Karpas-422 (cell line): ENCODE measurements around the gene CADPS. TPM values are rescaled to one million over a fixed set of nuclear protein-coding genes. Genes with fewer than 3 reads are reported as not detected.

Experiments
- DNase-seq: peaks from one replicate; pipeline ENCODE4 v3.0.0-alpha.2; 2015
- H2AFZ ChIP-seq: fragments of 200-600 bp; sonication (generic); 2 replicates; pipeline ENCODE4 v1.6.1; 2014; ENCODE audit warnings: antibody characterized with exemption, low read length, mixed read lengths
- H3K27ac ChIP-seq: fragments of 200-600 bp; sonication (generic); 2 replicates; pipeline ENCODE4 v1.5.1; 2014; ENCODE audit warnings: mild to moderate bottlenecking, low read length, moderate library complexity
- H3K27me3 ChIP-seq: fragments of 200-600 bp; sonication (generic); 2 replicates; pipeline ENCODE4 v1.6.1; 2014; ENCODE audit warnings: low read length, mixed read lengths
- H3K36me3 ChIP-seq: fragments of 200-600 bp; sonication (generic); 2 replicates; pipeline ENCODE4 v1.6.1; 2014; ENCODE audit warnings: low read length, mixed read lengths; ENCODE audit not compliant: insufficient read depth
- H3K4me1 ChIP-seq: fragments of 200-600 bp; sonication (generic); 2 replicates; pipeline ENCODE4 v1.6.1; 2014; ENCODE audit warnings: mild to moderate bottlenecking, low read length, mixed read lengths
- H3K4me2 ChIP-seq: fragments of 200-600 bp; sonication (generic); 2 replicates; pipeline ENCODE4 v1.6.1; 2014; ENCODE audit warnings: low read length, low read depth, mild to moderate bottlenecking; ENCODE audit not compliant: poor library complexity, severe bottlenecking
- H3K4me3 ChIP-seq: fragments of 200-600 bp; sonication (generic); 2 replicates; pipeline ENCODE4 v1.5.1; 2014; ENCODE audit warnings: mild to moderate bottlenecking, antibody characterized with exemption, low read length, mixed read lengths
- H3K79me2 ChIP-seq: fragments of 200-600 bp; sonication (generic); 2 replicates; pipeline ENCODE4 v1.6.1; 2014; ENCODE audit warnings: mild to moderate bottlenecking, low read length, mixed read lengths
- H3K9ac ChIP-seq: fragments of 200-600 bp; sonication (generic); 2 replicates; pipeline ENCODE4 v1.6.0; 2014; ENCODE audit warnings: low read length
- H3K9me2 ChIP-seq: fragments of 200-600 bp; sonication (generic), shearing (Covaris generic); replicated peaks from 2 replicates; pipeline ENCODE4 v1.6.0; 2014; ENCODE audit warnings: mild to moderate bottlenecking, low read length, moderate library complexity; ENCODE audit not compliant: insufficient read depth
- H3K9me3 ChIP-seq: fragments of 300-700, 200-600 bp; sonication (generic); 2 replicates; pipeline ENCODE4 v1.6.1; 2014; ENCODE audit warnings: low read length, mixed read lengths
- H4K20me1 ChIP-seq: fragments of 200-600 bp; sonication (generic); 2 replicates; pipeline ENCODE4 v1.6.1; 2014; ENCODE audit warnings: mild to moderate bottlenecking, antibody characterized with exemption, low read length, low read depth; ENCODE audit not compliant: insufficient read depth
- total RNA-seq: library from RNA; depleted of rRNA; stranded (reverse); fragments of >200 nt; shearing (Covaris generic); gene quantifications from 2 replicates; pipeline ENCODE4 v1.2.3, GENCODE V29; 2014; ENCODE audit warnings: low replicate concordance

Gene CADPS
- total RNA-seq, 1 experiment from 2014 or later, result 1.9 TPM

- Histone ChIP-seq H3K9me3 (no peaks in the 10 kb centered on the region), H3K27me3 (no peaks in the 10 kb centered on the region), H3K4me1 (peaks cover 6% of the 10 kb centered on the region; the same call in 1 of the 2 replicates), H3K4me3 (no peak overlapping the region), H4K20me1 (no peaks in the 10 kb centered on the region), H3K36me3 (no peaks in the 10 kb centered on the region), H3K9me2 (no peaks in the 10 kb centered on the region), H2AFZ (no peak overlapping the region), H3K9ac (no peak overlapping the region), H3K4me2 (no peak overlapping the region), H3K79me2 (no peaks in the 10 kb centered on the region), H3K27ac (no peak overlapping the region)
- peak; percentile 49 for DNase-seq
These were observed 11.6 kb downstream of the CADPS start for GRCh38 chr3:62863648-62864047.

GRCh38 chr3:62859203-62859791, 15.9 kb downstream of the CADPS start:
- H3K36me3 ChIP-seq, result no peaks in the 10 kb centered on the region
- H3K27me3 ChIP-seq, result no peaks in the 10 kb centered on the region
- no peak overlapping the region for H3K4me2 ChIP-seq
- H3K4me1 ChIP-seq, result peaks cover 6% of the 10 kb centered on the region; the same call in 1 of the 2 replicates
- no peak overlapping the region for H3K27ac ChIP-seq
- H2AFZ ChIP-seq, result no peak overlapping the region
- no peaks in the 10 kb centered on the region for H3K79me2 ChIP-seq
- no peaks in the 10 kb centered on the region for H3K9me3 ChIP-seq
- no peaks in the 10 kb centered on the region for H3K9me2 ChIP-seq
- H3K4me3 ChIP-seq, result no peak overlapping the region
- H4K20me1 ChIP-seq, result no peaks in the 10 kb centered on the region
- no peak overlapping the region for H3K9ac ChIP-seq
- DNase-seq, result no peak

GRCh38 chr3:62845996-62846395, 29.2 kb downstream of the CADPS start:
- no peak for DNase-seq
- H2AFZ ChIP-seq, result no peak overlapping the region

GRCh38 chr3:62843508-62843907, 31.7 kb downstream of the CADPS start:
- no peaks in the 10 kb centered on the region for H3K9me2 ChIP-seq
- no peak overlapping the region for H3K27ac ChIP-seq
- no peaks in the 10 kb centered on the region for H3K36me3 ChIP-seq
- H3K27me3 ChIP-seq, result no peaks in the 10 kb centered on the region
- no peaks in the 10 kb centered on the region for H3K4me1 ChIP-seq
- no peaks in the 10 kb centered on the region for H3K9me3 ChIP-seq
- no peak overlapping the region for H2AFZ ChIP-seq
- H3K9ac ChIP-seq, result no peak overlapping the region
- H4K20me1 ChIP-seq, result no peaks in the 10 kb centered on the region
- no peak overlapping the region for H3K4me2 ChIP-seq
- no peak overlapping the region for H3K4me3 ChIP-seq
- H3K79me2 ChIP-seq, result no peaks in the 10 kb centered on the region
- DNase-seq, result no peak

More at GRCh38 chr3:62845996-62846395, 29.2 kb downstream of the CADPS start:
- Histone ChIP-seq H3K4me2 (no peak overlapping the region), H3K27me3 (no peaks in the 10 kb centered on the region), H4K20me1 (no peaks in the 10 kb centered on the region), H3K9ac (no peak overlapping the region), H3K4me3 (no peak overlapping the region), H3K36me3 (no peaks in the 10 kb centered on the region), H3K9me2 (no peaks in the 10 kb centered on the region), H3K4me1 (no peaks in the 10 kb centered on the region), H3K79me2 (no peaks in the 10 kb centered on the region), H3K27ac (no peak overlapping the region), H3K9me3 (no peaks in the 10 kb centered on the region)

GRCh38 chr3:62839748-62840147, 35.5 kb downstream of the CADPS start:
- H3K9me3 ChIP-seq, result no peaks in the 10 kb centered on the region
- no peak overlapping the region for H3K27ac ChIP-seq
- H3K4me3 ChIP-seq, result no peak overlapping the region
- no peak overlapping the region for H2AFZ ChIP-seq
- H3K4me2 ChIP-seq, result no peak overlapping the region
- DNase-seq, result no peak
- no peaks in the 10 kb centered on the region for H4K20me1 ChIP-seq
- H3K9me2 ChIP-seq, result no peaks in the 10 kb centered on the region
- H3K79me2 ChIP-seq, result no peaks in the 10 kb centered on the region
- H3K9ac ChIP-seq, result no peak overlapping the region
- no peaks in the 10 kb centered on the region for H3K27me3 ChIP-seq
- no peaks in the 10 kb centered on the region for H3K36me3 ChIP-seq
- peaks cover 8% of the 10 kb centered on the region for H3K4me1 ChIP-seq

GRCh38 chr3:62837145-62837787, 38.0 kb downstream of the CADPS start:
- H3K4me3 ChIP-seq, result no peak overlapping the region
- no peaks in the 10 kb centered on the region for H3K27me3 ChIP-seq
- no peaks in the 10 kb centered on the region for H3K36me3 ChIP-seq

GRCh38 chr3:62835554-62836236, 39.5 kb downstream of the CADPS start:
- Histone ChIP-seq H3K79me2 (no peaks in the 10 kb centered on the region), H3K36me3 (no peaks in the 10 kb centered on the region), H3K4me1 (peaks cover 11% of the 10 kb centered on the region), H3K9me3 (no peaks in the 10 kb centered on the region), H3K4me3 (no peak overlapping the region), H3K9ac (no peak overlapping the region), H3K4me2 (no peak overlapping the region), H3K9me2 (no peaks in the 10 kb centered on the region), H3K27me3 (no peaks in the 10 kb centered on the region), H2AFZ (no peak overlapping the region), H3K27ac (no peak overlapping the region), H4K20me1 (no peaks in the 10 kb centered on the region)
- no peak for DNase-seq

More at GRCh38 chr3:62837145-62837787, 38.0 kb downstream of the CADPS start:
- no peaks in the 10 kb centered on the region for H3K79me2 ChIP-seq
- H3K9me2 ChIP-seq, result no peaks in the 10 kb centered on the region
- no peaks in the 10 kb centered on the region for H3K9me3 ChIP-seq
- no peaks in the 10 kb centered on the region for H4K20me1 ChIP-seq
- DNase-seq, result no peak
- no peak overlapping the region for H3K9ac ChIP-seq
- H3K4me2 ChIP-seq, result no peak overlapping the region
- peaks cover 8% of the 10 kb centered on the region for H3K4me1 ChIP-seq
- H2AFZ ChIP-seq, result no peak overlapping the region
- no peak overlapping the region for H3K27ac ChIP-seq

- H3K4me3 ChIP-seq, result no peak overlapping the region
- no peaks in the 10 kb centered on the region for H3K27me3 ChIP-seq
- DNase-seq, result peak; percentile 66
- H3K79me2 ChIP-seq, result no peaks in the 10 kb centered on the region
- no peak overlapping the region for H3K27ac ChIP-seq
- no peaks in the 10 kb centered on the region for H3K9me2 ChIP-seq
- no peak overlapping the region for H3K9ac ChIP-seq
- H3K4me2 ChIP-seq, result no peak overlapping the region
- no peaks in the 10 kb centered on the region for H3K9me3 ChIP-seq
- peaks cover 11% of the 10 kb centered on the region for H3K4me1 ChIP-seq
- H3K36me3 ChIP-seq, result no peaks in the 10 kb centered on the region
- no peak overlapping the region for H2AFZ ChIP-seq
- H4K20me1 ChIP-seq, result no peaks in the 10 kb centered on the region
These were observed 41.7 kb downstream of the CADPS start for GRCh38 chr3:62833538-62833937.
